HCT116 (cell line): ENCODE measurements around the gene MAML2. TPM values are rescaled to one million over a fixed set of nuclear protein-coding genes. Genes with fewer than 3 reads are reported as not detected.

ENCODE experiments used
- ATAC-seq: fragments of 200-7000 bp; cut with Tn5 transposase; 2 replicates; pipeline ENCODE4 v1.9.1; 2020; ENCODE audit warnings: mild to moderate bottlenecking, moderate library complexity
- BruUV-seq: library from RNA; stranded (reverse); fragments of 400-500 nt; replicated peaks from 2 replicates; lab custom pipeline; 2021; lab: Mats Ljungman, UMichigan
- CTCF ChIA-PET: fragments of 300-600 bp; sonication (Branson Sonifier 250); formaldehyde crosslinking; loops from one replicate; lab custom pipeline; 2021; ENCODE audit warnings: antibody characterized with exemption; lab: Charles Lee
- POLR2A ChIA-PET: fragments of 300-600, 350-600 bp; sonication (Branson Sonifier 250); formaldehyde crosslinking; loops from one replicate; lab custom pipeline; 2021; ENCODE audit warnings: antibody characterized with exemption; lab: Charles Lee
- RAD21 ChIA-PET, 2 experiments: fragments of 300-600 bp; sonication (Branson Sonifier 250); formaldehyde crosslinking; loops; one replicate each; lab custom pipeline; 2023; ENCODE audit warnings: low total read pairs in 2 of 2; ENCODE audit not compliant: uncharacterized antibody in 2 of 2, unreplicated experiment in 2 of 2, low non-redundant PET in 1 of 2; lab: Charles Lee
- DNase-seq: peaks from one replicate; pipeline ENCODE4 v3.0.0-alpha.2; 2010; ENCODE audit warnings: low read depth, low spot score
- H2AFZ ChIP-seq: fragments of 200-600 bp; shearing (Covaris generic), sonication (generic); 2 replicates; pipeline ENCODE4 v1.6.1; 2017; ENCODE audit warnings: low read depth, mixed run types, mixed read lengths, antibody characterized with exemption, low read length; ENCODE audit not compliant: poor library complexity, severe bottlenecking
- H3K27ac ChIP-seq: 2 replicates; pipeline ENCODE4 v1.5.1; 2012; ENCODE audit warnings: low read depth, low read length
- H3K27me3 ChIP-seq: fragments of 200-600 bp; sonication (generic); 2 replicates; pipeline ENCODE4 v1.6.1; 2016; ENCODE audit warnings: mixed run types, low read length, mixed read lengths; ENCODE audit not compliant: insufficient read depth
- H3K36me3 ChIP-seq, 2 experiments: fragments of 200-500 bp in 1 of 2; fragments of 200-600 bp in 1 of 2; sonication (Bioruptor generic) in 1 of 2; sonication (generic) in 1 of 2; 2 replicates each; pipeline versions ENCODE4 v1.5.1 to v1.6.1; 2014 to 2016; ENCODE audit warnings: low read length in 2 of 2, inconsistent platforms in 1 of 2, mixed read lengths in 1 of 2, mixed run types in 1 of 2; ENCODE audit not compliant: insufficient read depth in 2 of 2, control insufficient read depth in 1 of 2
- H3K4me1 ChIP-seq, 2 experiments: fragments of 200-600 bp in 1 of 2; sonication (generic) in 1 of 2; 2 replicates each; pipeline versions ENCODE4 v1.5.1 to v1.6.1; 2012 to 2017; ENCODE audit warnings: low read length in 2 of 2, inconsistent platforms in 1 of 2, mild to moderate bottlenecking in 1 of 2, mixed read lengths in 1 of 2, mixed run types in 1 of 2, moderate library complexity in 1 of 2; ENCODE audit not compliant: insufficient read depth in 2 of 2, control insufficient read depth in 1 of 2
- H3K4me2 ChIP-seq: fragments of 200-600 bp; sonication (generic); 2 replicates; pipeline ENCODE4 v1.6.1; 2017; ENCODE audit warnings: mixed run types, low read length, mixed read lengths
- H3K4me3 ChIP-seq, 2 experiments: fragments of 200-600 bp in 1 of 2; sonication (generic) in 1 of 2; replicated peaks in 1 of 2; 2 replicates each; pipeline ENCODE4 v1.5.1; 2011 to 2016; ENCODE audit warnings: low read length in 2 of 2, control low read depth in 1 of 2, low read depth in 1 of 2, mild to moderate bottlenecking in 1 of 2, mixed read lengths in 1 of 2, mixed run types in 1 of 2
- H3K79me2 ChIP-seq: fragments of 200-600 bp; sonication (generic); 2 replicates; pipeline ENCODE4 v1.6.1; 2017; ENCODE audit warnings: mild to moderate bottlenecking, mixed run types, low read length, moderate library complexity, mixed read lengths; ENCODE audit not compliant: insufficient read depth
- H3K9ac ChIP-seq: fragments of 200-600 bp; sonication (generic); 2 replicates; pipeline ENCODE4 v1.6.1; 2016; ENCODE audit warnings: low read length, mixed read lengths
- H3K9me2 ChIP-seq: fragments of 200-600 bp; sonication (generic), shearing (Covaris generic); 2 replicates; pipeline ENCODE4 v1.6.1; 2017; ENCODE audit warnings: mixed run types, mild to moderate bottlenecking, moderate library complexity; ENCODE audit not compliant: insufficient read depth
- H3K9me3 ChIP-seq, 2 experiments: fragments of 200-500 bp in 1 of 2; fragments of 200-600 bp in 1 of 2; sonication (Bioruptor generic) in 1 of 2; sonication (generic) in 1 of 2; 2 replicates each; pipeline ENCODE4 v1.6.1; 2014 to 2017; ENCODE audit warnings: low read length in 2 of 2, mixed read lengths in 2 of 2, inconsistent platforms in 1 of 2, low read depth in 1 of 2, mild to moderate bottlenecking in 1 of 2, mixed run types in 1 of 2, moderate library complexity in 1 of 2; ENCODE audit not compliant: control insufficient read depth in 1 of 2, insufficient read depth in 1 of 2
- H4K20me1 ChIP-seq: fragments of 200-600 bp; sonication (generic), shearing (Covaris generic); 2 replicates; pipeline ENCODE4 v1.6.1; 2017; ENCODE audit warnings: mixed run types, mild to moderate bottlenecking, moderate library complexity; ENCODE audit not compliant: insufficient read depth
- CEBPB ChIP-seq: IDR thresholded peaks from 2 replicates; pipeline ENCODE4 v1.6.1; 2012; ENCODE audit warnings: low read depth
- ELF1 ChIP-seq: IDR thresholded peaks from 2 replicates; pipeline ENCODE4 v1.6.1; 2012; ENCODE audit warnings: low read depth, borderline replicate concordance
- EZH2 ChIP-seq: fragments of 200-600 bp; sonication (generic); IDR thresholded peaks from 2 replicates; pipeline ENCODE4 v1.6.1; 2017; ENCODE audit warnings: antibody characterized with exemption, mixed run types
- EZH2phosphoT487 ChIP-seq: fragments of 200-600 bp; IDR thresholded peaks from 2 replicates; pipeline ENCODE4 v1.6.1; 2018; ENCODE audit warnings: antibody characterized with exemption, borderline replicate concordance
- FOSL1 ChIP-seq: IDR thresholded peaks from 2 replicates; pipeline ENCODE4 v1.6.1; 2012; ENCODE audit warnings: low read depth
- JUND ChIP-seq: IDR thresholded peaks from 2 replicates; pipeline ENCODE4 v1.6.1; 2012
- POLR2A ChIP-seq: IDR thresholded peaks from 2 replicates; pipeline ENCODE4 v1.7.0; 2011; ENCODE audit warnings: borderline replicate concordance; ENCODE audit not compliant: insufficient read depth, insufficient read length; ENCODE audit errors: extremely low read depth
- RAD21 ChIP-seq: IDR thresholded peaks from 2 replicates; pipeline ENCODE4 v1.6.1; 2012; ENCODE audit warnings: low read depth, mild to moderate bottlenecking
- SP1 ChIP-seq: IDR thresholded peaks from 2 replicates; pipeline ENCODE4 v1.6.1; 2012; ENCODE audit warnings: low read depth
- TCF7L2 ChIP-seq: IDR thresholded peaks from 2 replicates; pipeline ENCODE4 v1.7.0; 2011; ENCODE audit warnings: borderline replicate concordance, inconsistent platforms; ENCODE audit not compliant: insufficient read depth, insufficient read length; ENCODE audit errors: extremely low read depth
- ZFX ChIP-seq: fragments of 450-650 bp; IDR thresholded peaks from 2 replicates; pipeline ENCODE4 v1.6.1; 2017
- ZNF274 ChIP-seq: fragments of 200-500 bp; sonication (Bioruptor generic); IDR thresholded peaks from 2 replicates; pipeline ENCODE4 v1.6.1; 2014; ENCODE audit warnings: mild to moderate bottlenecking, low read depth, low read length, inconsistent platforms
- intact Hi-C: fragments of 100-400 bp; cut with micrococcal nuclease; formaldehyde crosslinking; loops from 2 replicates; pipeline ENCODE4 v1.10.0; 2022
- total RNA-seq: library from RNA; stranded (reverse); gene quantifications from one replicate; pipeline ENCODE4 v1.2.1, GENCODE V29; 2021; ENCODE audit not compliant: unreplicated experiment
- TF ChIP-seq, protein P1 (sequence below): IDR thresholded peaks from 2 replicates; pipeline ENCODE4 v1.6.1; 2012; ENCODE audit warnings: low read depth
- TF ChIP-seq, protein P2 (sequence below): IDR thresholded peaks from 2 replicates; pipeline ENCODE4 v1.6.1; 2012
- TF ChIP-seq, protein P3 (sequence below), 3 experiments: fragments of 200-600 bp in 1 of 3; sonication (generic) in 1 of 3; IDR thresholded peaks in 2 of 3; conservative IDR thresholded peaks in 1 of 3; 2 replicates each; pipeline ENCODE4 v1.5.1; 2012 to 2017; ENCODE audit warnings: low read depth in 2 of 3, low read length in 2 of 3, antibody characterized with exemption in 1 of 3, borderline replicate concordance in 1 of 3, control low read depth in 1 of 3, mild to moderate bottlenecking in 1 of 3, mixed read lengths in 1 of 3, mixed run types in 1 of 3, moderate library complexity in 1 of 3; ENCODE audit not compliant: insufficient read depth in 1 of 3

Gene MAML2
- total RNA-seq, 1 experiment from 2014 or later: 2.6 TPM

DNA sequence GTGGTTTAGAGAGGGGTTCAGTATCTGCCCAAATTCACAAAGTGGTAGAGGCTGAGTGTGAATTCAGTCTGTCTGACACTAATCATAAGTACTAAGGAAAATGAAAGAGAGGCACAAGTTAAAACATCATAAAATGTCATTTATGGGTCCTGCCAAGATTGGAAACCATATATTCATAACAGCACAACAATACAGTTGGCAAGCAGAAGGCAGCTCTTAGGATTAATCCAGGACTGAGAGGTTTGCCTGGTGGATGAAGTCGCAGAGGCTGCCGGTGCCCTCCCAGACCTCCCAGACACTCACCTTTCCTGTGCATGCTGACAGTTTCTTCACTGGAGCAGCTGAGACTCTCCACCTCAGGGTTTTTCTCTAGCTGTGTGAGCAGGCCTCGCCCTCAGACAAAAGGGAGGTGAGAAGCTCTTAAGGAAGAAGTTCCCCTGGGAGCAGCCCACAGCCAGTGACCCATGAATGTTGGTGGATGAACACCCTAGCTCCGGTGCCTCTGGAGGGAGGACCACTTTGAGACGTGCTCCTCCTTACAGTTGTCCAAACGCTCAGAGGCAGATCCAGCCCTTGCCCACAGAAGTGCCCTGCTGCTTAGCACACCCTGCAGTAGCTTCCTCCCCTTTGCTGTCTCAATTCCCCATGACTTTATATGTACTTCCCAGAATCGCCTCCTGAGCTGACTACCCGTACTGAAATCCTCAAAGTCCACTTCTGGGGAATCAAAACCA is 43.7 kb downstream of the MAML2 start:
- Histone ChIP-seq H3K4me1 (peaks cover 3 to 20% of the 10 kb centered on the region in 2 experiments; a peak in 2 of 4 replicates), H3K79me2 (no peaks in the 10 kb centered on the region), H3K4me3 (no peak overlapping the region), H3K9ac (no peak overlapping the region), H4K20me1 (no peaks in the 10 kb centered on the region), H3K27me3 (no peaks in the 10 kb centered on the region), H3K9me2 (no peaks in the 10 kb centered on the region; the same call in 1 of the 2 replicates), H3K36me3 (no peaks in the 10 kb centered on the region), H3K27ac (no peak overlapping the region), H2AFZ (no peak overlapping the region), H3K9me3 (no peaks in the 10 kb centered on the region), H3K4me2 (no peak overlapping the region)
- TF ChIP-seq, protein P1, sequence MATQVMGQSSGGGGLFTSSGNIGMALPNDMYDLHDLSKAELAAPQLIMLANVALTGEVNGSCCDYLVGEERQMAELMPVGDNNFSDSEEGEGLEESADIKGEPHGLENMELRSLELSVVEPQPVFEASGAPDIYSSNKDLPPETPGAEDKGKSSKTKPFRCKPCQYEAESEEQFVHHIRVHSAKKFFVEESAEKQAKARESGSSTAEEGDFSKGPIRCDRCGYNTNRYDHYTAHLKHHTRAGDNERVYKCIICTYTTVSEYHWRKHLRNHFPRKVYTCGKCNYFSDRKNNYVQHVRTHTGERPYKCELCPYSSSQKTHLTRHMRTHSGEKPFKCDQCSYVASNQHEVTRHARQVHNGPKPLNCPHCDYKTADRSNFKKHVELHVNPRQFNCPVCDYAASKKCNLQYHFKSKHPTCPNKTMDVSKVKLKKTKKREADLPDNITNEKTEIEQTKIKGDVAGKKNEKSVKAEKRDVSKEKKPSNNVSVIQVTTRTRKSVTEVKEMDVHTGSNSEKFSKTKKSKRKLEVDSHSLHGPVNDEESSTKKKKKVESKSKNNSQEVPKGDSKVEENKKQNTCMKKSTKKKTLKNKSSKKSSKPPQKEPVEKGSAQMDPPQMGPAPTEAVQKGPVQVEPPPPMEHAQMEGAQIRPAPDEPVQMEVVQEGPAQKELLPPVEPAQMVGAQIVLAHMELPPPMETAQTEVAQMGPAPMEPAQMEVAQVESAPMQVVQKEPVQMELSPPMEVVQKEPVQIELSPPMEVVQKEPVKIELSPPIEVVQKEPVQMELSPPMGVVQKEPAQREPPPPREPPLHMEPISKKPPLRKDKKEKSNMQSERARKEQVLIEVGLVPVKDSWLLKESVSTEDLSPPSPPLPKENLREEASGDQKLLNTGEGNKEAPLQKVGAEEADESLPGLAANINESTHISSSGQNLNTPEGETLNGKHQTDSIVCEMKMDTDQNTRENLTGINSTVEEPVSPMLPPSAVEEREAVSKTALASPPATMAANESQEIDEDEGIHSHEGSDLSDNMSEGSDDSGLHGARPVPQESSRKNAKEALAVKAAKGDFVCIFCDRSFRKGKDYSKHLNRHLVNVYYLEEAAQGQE: no peak
- ChIA-PET CTCF (interaction anchor here (1.0 kb wide), 1 partner anchor 95 kb away, joined by 3 read pairs; no protein-coding TSS in a partner anchor), RAD21 (interaction anchor here in 1 of 2 experiments (0.8 kb wide), 1 partner anchor 19 kb away, joined by 3 read pairs; no protein-coding TSS in a partner anchor), POLR2A (no interaction called here)
- intact Hi-C loops: no loop called here
- ATAC-seq: no peak
- no peak for DNase-seq
- no TSS peak for BruUV-seq

DNA sequence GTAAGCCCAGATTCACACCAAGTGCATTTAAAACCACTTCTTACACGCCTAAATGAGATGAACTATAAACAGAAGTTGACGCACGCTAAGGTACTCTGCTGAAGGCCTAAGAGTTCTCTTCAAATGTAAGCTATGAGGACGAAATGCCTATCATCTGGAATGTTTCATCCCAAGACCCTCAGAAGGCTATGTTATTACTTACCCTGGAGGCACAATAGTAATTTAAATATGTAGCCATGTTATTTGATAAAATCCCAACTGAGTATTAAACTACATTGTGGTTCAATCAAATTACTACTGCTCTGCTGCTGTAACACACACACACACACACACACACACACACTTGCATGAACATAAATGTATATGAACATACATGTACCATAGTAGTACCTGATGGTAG is 47.6 kb downstream of the MAML2 start:
- H2AFZ ChIP-seq: no peak overlapping the region
- RAD21 ChIA-PET: no interaction called here
- no peak overlapping the region for H3K9ac ChIP-seq
- H3K27ac ChIP-seq: no peak overlapping the region
- no peak overlapping the region for H3K4me2 ChIP-seq
- H3K79me2 ChIP-seq: no peaks in the 10 kb centered on the region
- no peaks in the 10 kb centered on the region for H3K27me3 ChIP-seq
- H3K9me2 ChIP-seq: no peaks in the 10 kb centered on the region; the same call in 1 of the 2 replicates
- intact Hi-C loops: no loop called here
- no TSS peak for BruUV-seq
- ATAC-seq (no peak), DNase-seq (no peak)
- no peaks in the 10 kb centered on the region for H4K20me1 ChIP-seq
- no peaks in the 10 kb centered on the region for H3K9me3 ChIP-seq
- H3K4me3 ChIP-seq: no peak overlapping the region
- no peaks in the 10 kb centered on the region for H3K4me1 ChIP-seq
- H3K36me3 ChIP-seq: no peaks in the 10 kb centered on the region
- POLR2A ChIA-PET: interaction anchor here (0.9 kb wide), 1 partner anchor 12 kb away, joined by 3 read pairs; no protein-coding TSS in a partner anchor
- CTCF ChIA-PET: no interaction called here
- TF ChIP-seq, protein P2, sequence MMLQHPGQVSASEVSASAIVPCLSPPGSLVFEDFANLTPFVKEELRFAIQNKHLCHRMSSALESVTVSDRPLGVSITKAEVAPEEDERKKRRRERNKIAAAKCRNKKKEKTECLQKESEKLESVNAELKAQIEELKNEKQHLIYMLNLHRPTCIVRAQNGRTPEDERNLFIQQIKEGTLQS: no peak
- TF ChIP-seq JUND: no peak
- no peak for TF ChIP-seq CEBPB
- TF ChIP-seq EZH2phosphoT487: no peak
- no peak for TF ChIP-seq ELF1
- no peak for TF ChIP-seq SP1
- TF ChIP-seq, protein P3, sequence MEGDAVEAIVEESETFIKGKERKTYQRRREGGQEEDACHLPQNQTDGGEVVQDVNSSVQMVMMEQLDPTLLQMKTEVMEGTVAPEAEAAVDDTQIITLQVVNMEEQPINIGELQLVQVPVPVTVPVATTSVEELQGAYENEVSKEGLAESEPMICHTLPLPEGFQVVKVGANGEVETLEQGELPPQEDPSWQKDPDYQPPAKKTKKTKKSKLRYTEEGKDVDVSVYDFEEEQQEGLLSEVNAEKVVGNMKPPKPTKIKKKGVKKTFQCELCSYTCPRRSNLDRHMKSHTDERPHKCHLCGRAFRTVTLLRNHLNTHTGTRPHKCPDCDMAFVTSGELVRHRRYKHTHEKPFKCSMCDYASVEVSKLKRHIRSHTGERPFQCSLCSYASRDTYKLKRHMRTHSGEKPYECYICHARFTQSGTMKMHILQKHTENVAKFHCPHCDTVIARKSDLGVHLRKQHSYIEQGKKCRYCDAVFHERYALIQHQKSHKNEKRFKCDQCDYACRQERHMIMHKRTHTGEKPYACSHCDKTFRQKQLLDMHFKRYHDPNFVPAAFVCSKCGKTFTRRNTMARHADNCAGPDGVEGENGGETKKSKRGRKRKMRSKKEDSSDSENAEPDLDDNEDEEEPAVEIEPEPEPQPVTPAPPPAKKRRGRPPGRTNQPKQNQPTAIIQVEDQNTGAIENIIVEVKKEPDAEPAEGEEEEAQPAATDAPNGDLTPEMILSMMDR (IDR thresholded peaks at IDR 0.05 in 2 of 3, conservative IDR thresholded peaks at IDR 0.05 in 1 of 3; ENCODE audit: borderline replicate concordance in 1 of 3, insufficient read depth in 1 of 3, low read depth in 2 of 3, low read length in 2 of 3): no peak
- no peak for TF ChIP-seq ZFX
- no peak for TF ChIP-seq TCF7L2
- no peak for TF ChIP-seq FOSL1
- TF ChIP-seq EZH2: no peak
- no peak for TF ChIP-seq RAD21
- no peak for TF ChIP-seq ZNF274
- no peak for TF ChIP-seq POLR2A
